GM13976 (cell line): Measurements from ENCODE around the gene UBL3.

Experiments
- DNase-seq: peaks from one replicate; pipeline ENCODE4 v3.0.0; 2012; ENCODE audit warnings: low spot score
- in situ Hi-C: fragments of 300-500 bp; cut with MboI; formaldehyde crosslinking; loops from one replicate; pipeline ENCODE4 v1.12.0; 2022; ENCODE audit warnings: low sequenced_read_pairs, mixed read lengths, inconsistent platforms; ENCODE audit not compliant: unreplicated experiment
- TF ChIP-seq, protein P1 (sequence below): IDR thresholded peaks from 2 replicates; pipeline ENCODE4 v1.5.1; 2012; ENCODE audit warnings: borderline replicate concordance, mild to moderate bottlenecking; ENCODE audit not compliant: insufficient read depth; ENCODE audit errors: extremely low read depth, missing control alignments, control extremely low read depth

Gene UBL3

DNA sequence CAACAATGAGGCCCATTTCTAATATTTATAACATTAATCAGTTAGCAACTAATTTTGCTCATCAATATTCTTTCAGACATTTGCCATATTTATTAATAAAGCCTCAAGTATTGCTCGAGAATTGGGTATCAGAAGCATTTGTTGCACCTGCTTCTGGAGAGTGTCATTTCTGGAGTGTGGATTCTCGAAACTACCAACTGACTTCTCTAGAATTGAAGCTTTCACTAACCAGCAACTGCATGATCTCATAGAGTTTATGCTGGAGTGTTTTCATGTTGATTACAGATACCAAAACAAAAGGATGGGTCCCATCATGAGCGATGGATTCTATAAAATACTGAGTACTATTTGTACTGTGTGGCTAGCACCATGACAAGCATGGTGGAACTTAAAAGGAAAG, 133.9 kb downstream of the UBL3 start:
- TF ChIP-seq, protein P1, sequence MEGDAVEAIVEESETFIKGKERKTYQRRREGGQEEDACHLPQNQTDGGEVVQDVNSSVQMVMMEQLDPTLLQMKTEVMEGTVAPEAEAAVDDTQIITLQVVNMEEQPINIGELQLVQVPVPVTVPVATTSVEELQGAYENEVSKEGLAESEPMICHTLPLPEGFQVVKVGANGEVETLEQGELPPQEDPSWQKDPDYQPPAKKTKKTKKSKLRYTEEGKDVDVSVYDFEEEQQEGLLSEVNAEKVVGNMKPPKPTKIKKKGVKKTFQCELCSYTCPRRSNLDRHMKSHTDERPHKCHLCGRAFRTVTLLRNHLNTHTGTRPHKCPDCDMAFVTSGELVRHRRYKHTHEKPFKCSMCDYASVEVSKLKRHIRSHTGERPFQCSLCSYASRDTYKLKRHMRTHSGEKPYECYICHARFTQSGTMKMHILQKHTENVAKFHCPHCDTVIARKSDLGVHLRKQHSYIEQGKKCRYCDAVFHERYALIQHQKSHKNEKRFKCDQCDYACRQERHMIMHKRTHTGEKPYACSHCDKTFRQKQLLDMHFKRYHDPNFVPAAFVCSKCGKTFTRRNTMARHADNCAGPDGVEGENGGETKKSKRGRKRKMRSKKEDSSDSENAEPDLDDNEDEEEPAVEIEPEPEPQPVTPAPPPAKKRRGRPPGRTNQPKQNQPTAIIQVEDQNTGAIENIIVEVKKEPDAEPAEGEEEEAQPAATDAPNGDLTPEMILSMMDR: no peak
- in situ Hi-C loops: no loop called here
- DNase-seq: no peak
